Head of caudate nucleus (tissue), 42 donors: ENCODE measurements around the gene CNBP.
"Not testable (repeated sequence)": the region's sequence is repeated elsewhere in the genome, so short reads cannot be mapped to it uniquely, and the experiment has no call there.

ENCODE experiments used
- DNase-seq, 42 donors: peaks; one replicate each; pipeline versions ENCODE4 v3.0.0 to v3.0.0-alpha.2; 2020 to 2021; ENCODE audit warnings: mixed read lengths in 7 of 42
- intact Hi-C: fragments of 100-400 bp; cut with DNase I; formaldehyde crosslinking; loops from one replicate; pipeline ENCODE4 v1.15.0; 2022

The CNBP gene

GRCh38 chr3:129183569-129184395, at the start of gene CNBP:
TSS of gene CNBP (minus strand) at chr3:129183896. CDS start at chr3:129171757, 12,139 bp downstream.
- DNase-seq: peak; percentile 76 to 98 (median 95)
- intact Hi-C loops: loop anchor here (5.0 kb wide), 2 partner anchors 64 to 134 kb away; partner anchors contain the start of gene COPG1

DNA sequence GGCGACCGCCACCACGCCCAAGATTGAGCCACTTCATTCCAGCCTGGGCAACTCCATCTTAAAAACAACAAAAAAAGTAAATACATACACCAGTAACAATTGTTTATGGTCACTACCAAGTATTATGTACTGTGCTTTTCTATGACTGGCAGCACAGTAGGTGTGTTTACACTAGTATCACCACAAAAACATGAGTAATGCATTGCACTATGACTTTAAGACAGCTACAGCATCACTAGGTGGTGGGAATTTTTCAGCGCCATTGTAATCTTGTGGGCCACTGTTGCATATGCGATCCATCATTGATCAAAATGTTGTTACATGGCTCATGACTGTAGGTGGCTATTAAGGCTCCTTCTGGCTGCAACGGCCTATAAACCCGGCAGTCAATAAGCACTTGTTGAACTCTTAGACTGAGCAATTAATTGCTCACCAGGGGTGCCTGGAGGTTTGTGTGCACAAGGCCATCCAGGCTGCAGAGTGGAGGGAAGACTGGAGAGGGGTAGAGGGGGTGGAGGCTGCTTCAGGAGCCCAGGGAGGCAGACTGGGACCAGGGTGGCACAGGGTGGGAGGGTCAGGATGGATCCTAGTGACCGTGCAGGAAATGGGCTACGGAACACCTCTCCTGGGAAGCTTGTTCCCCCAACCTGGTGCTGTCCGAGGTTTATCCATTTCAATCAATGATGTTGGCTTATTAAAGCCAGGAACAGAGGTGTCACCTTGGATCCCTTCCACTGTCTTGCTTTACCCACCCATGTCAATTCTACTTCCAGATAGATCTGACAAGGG, 47.8 kb upstream of the CNBP start:
- intact Hi-C loops: no loop called here
- no peak for DNase-seq

DNA sequence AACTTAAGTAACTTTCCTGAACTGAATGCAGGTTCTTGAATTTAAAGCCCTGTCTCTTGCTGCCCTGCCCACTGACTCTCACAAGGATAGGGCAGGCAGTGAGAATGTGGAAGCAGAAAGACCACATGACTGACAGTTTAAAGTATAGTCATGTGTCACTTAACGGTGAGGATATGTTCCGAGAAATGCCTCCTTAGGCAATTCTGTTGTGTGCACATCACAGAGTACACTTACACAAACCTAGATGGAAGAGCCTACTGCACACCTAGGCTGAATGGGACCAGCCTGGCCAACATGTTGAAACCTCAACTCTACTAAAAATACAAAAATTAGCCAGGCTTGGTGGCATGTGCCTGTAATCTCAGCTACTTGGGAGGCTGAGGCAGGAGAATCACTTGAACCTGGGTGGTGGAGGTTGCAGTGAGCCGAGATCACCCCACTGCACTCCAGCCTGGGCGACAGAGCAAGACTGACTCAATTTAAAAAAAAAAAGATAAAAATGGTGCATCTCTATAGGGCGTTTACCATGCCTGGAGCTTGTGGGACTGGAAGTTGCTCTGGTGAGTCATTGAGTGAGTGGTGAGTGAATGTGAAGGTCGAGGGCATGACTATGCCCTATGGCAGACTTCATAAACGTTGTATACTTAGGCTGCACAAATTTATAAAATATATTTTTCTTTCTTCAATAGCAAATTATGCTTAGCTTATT, 46.8 kb upstream of the CNBP start:
- DNase-seq: peak in 2 of 42 donors; percentile 11 to 35
- intact Hi-C loops: no loop called here

DNA sequence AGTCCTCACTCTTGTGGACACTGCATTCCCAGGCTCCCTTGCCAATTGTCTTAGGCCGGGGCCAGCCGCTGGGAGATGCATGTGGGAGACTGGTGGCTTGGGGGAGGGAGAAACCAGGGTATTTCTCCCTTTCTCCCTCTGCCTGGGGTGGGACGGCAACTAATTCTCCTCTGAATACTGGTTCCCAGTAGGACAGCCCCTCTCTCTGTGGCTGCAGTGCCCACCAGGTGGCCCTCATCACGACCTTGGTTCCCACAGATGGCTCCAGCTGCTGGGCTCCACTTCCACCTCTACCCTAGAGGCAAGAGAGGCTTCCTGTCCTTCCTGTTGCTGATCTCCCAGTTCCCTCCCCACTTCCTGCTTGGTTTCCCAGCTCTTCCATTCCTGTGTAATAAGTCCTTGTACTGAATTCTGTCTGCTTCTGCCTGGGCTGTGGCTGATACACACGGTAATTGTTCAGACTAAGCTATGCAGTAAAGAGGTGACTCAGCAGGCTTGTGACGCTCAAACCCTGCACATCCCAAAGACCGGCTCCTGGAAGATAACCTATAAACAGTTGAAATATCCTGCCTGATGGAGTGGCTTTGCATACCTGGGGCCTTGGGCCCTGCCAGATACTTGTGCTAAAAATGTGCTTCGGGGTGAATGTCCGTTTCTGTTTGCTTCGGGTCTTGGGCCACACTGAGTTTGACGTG, 45.3 kb upstream of the CNBP start:
- DNase-seq: no peak
- intact Hi-C loops: no loop called here

DNA sequence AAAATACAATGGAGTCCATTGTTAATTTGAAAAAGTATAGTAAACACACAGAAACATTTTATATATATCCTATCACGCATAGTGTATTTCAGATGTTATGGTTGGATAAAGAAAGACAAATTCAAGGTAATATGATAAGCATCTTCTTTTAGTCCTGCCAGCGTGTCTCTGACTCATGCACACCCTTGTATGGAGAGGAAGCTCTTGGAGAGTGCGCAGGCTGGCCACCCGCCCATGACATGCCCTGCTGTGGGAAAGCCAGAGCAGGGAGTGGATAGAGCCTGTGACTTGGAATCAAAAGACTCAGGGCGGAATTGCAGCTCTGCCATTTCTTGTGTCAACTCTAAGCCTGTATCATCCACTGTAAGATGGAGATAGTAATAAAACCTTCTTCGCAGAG, 42.7 kb upstream of the CNBP start:
- intact Hi-C loops: no loop called here

DNA sequence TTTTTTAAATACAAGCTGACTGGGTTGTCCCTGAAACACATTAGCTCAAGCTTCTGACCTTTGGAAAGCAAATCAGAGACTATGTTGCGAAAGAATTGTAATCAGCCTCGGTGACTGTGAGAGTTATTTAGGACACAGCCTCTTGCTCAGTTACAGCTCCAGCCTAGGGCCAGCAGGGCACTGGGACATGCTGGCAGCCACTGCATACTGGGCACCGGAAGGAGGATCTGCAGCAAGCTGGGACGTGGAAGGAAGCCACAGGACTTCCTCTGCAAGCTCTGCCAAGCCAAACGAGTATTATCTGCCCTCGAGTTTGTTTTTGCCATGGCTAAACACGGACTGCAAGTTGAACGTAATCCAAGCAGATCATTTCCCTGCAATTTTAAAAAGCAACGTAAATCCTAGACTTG, 41.3 kb upstream of the CNBP start:
- peak; percentile 39 to 85 (median 69) for DNase-seq
- intact Hi-C loops: no loop called here

More for the DNA sequence above, 42.7 kb upstream of the CNBP start:
- peak in 28 of 42 donors; percentile 19 to 67 (median 36) for DNase-seq

DNA sequence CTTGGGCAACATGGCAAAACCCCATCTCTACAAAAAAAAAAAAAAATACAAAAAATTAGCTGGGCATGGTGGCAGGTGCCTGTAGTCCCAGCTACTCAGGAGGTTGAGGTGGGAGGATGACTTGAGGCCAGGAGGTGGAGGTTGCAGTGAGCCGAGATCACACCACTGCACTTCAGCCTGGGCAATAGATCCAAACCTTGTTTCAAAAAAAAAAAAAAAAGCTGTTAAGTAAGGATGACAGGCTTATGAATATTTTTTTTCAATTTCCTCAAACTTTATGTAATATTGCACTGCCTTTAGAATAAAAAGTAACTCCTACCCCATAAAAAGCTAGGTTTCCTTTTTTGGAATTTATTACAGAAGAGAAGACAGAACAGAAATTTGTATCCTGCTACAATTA, 40.7 kb upstream of the CNBP start:
- intact Hi-C loops, DNase-seq: not testable (repeated sequence)

GRCh38 chr3:129218742-129219141, 35.0 kb upstream of the CNBP start:
- no peak for DNase-seq
- intact Hi-C loops: no loop called here

DNA sequence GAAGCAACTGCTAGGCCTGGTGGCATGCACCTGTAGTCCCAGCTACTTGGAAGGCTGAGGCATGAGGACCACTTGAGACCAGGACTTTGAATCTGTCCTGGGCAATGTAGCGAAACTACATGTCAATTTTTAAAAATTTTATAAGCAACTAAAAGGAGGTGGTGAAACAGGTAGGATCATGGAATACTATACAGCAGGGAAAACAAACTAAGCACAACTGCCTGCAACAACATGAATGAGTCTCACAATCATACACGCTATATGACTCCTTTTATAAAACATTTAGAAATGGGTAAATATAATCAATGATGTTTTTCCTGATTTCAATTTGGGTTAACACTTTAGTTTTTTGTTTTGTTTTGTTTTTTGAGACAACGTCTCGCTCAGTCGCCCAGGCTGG, 29.5 kb upstream of the CNBP start:
- DNase-seq: no peak
- intact Hi-C loops: no loop called here

DNA sequence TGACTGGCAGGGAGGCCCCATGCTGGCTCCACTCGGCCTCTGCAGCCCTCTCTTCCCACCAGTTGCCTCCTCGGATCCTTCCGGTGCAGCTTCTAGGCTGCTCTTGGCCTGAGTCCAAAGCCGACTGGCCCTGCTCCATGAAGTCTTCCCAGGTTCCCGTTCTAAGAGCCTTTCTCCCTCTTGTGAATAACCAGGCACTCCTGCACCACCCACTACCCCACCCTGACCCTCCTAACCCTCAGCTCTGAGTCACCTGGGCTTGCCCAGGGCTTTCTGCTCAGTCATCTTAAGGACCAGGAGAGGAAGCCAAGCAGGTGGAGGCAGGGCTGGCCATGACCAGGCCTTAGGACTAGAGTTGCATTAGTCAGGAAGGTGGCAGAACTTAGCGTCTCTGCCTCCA, 28.1 kb upstream of the CNBP start:
- intact Hi-C loops: no loop called here
- DNase-seq: peak in 1 of 42 donors; percentile 49

- intact Hi-C loops: no loop called here
- no peak for DNase-seq
Measured at GRCh38 chr3:129211345-129211744, 27.6 kb upstream of the CNBP start.

GRCh38 chr3:129207479-129207878, 23.8 kb upstream of the CNBP start:
- DNase-seq: peak in 9 of 42 donors; percentile 9 to 48 (median 31)
- intact Hi-C loops: no loop called here

GRCh38 chr3:129205109-129205832, 21.6 kb upstream of the CNBP start:
- intact Hi-C loops: no loop called here
- no peak for DNase-seq

DNA sequence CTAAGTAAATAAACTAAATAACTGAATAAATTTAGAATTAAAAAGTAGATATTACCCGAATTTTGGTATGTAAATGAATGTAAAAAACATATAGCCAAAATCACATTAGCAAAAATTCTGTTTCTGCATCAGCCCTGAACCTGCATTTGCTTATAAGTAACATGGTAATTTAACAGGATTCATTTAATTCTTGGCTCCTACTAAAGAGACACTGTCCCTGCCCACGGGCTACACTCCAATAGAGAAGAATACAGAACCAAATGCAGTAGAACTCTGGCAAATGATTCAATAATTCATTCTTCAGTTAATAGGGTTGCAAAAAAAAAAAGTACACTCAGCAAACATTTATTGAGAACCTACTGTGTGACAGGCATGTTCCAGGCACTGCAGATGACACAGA, 20.8 kb upstream of the CNBP start:
- intact Hi-C loops: no loop called here
- no peak for DNase-seq

DNA sequence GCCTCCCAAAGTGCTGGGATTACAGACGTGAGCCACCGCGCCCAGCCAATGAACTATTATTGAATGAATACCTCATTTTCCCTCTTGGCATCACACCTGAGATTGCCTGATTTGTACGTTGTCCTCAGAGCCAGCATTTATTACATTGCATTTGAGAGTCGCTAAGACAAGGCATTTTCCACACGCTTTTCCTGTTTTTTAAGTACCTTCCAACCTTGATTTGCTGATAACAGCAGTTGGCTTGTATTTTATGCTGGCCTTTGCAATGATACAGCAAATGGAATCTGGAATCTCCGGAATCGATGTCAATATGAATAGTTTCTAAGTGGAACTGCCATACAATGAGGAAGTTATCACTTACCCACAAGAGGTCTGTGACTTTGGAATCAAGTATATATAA, 15.7 kb upstream of the CNBP start:
- intact Hi-C loops: no loop called here
- DNase-seq: no peak

GRCh38 chr3:129197321-129197720, 13.6 kb upstream of the CNBP start:
- no peak for DNase-seq
- intact Hi-C loops: no loop called here

GRCh38 chr3:129196601-129197000, 12.9 kb upstream of the CNBP start:
- no peak for DNase-seq
- intact Hi-C loops: no loop called here

GRCh38 chr3:129195731-129196256, 12.1 kb upstream of the CNBP start:
- DNase-seq: peak in 39 of 42 donors; percentile 15 to 82 (median 51)
- intact Hi-C loops: no loop called here
